Erythroblast (primary cell): Measurements from ENCODE around the gene RTN4RL1.
A peak's percentile ranks its signal among the peaks of the same experiment; 100 is the strongest.

Experiments
- DNase-seq, 2 experiments: peaks; one replicate each; lab custom pipeline; 2025; lab: John Stamatoyannopoulos, UW
- GATA1 ChIP-seq: IDR thresholded peaks from 2 replicates; pipeline ENCODE4 v1.6.1; 2011; ENCODE audit warnings: low read depth, mild to moderate bottlenecking, control low read depth, low read length, moderate library complexity
- POLR2A ChIP-seq: IDR thresholded peaks from 2 replicates; pipeline ENCODE4 v1.6.1; 2011; ENCODE audit warnings: mild to moderate bottlenecking, low read length

RTN4RL1 gene

GRCh38 chr17:2030779-2031163 lies 5.6 kb upstream of the RTN4RL1 start:
- peak; percentile 90 to 91 for DNase-seq

GRCh38 chr17:2029911-2030778 lies 5.0 kb upstream of the RTN4RL1 start, which contains the start of gene DPH1:
DPH1 (plus strand) TSS chr17:2030153; CDS start chr17:2030170, 17 bp downstream.
- TF ChIP-seq POLR2A, result peak; percentile 58
- no peak for TF ChIP-seq GATA1
- DNase-seq, result peak; percentile 90 to 93

More at GRCh38 chr17:2030779-2031163, 5.6 kb upstream of the RTN4RL1 start:
- TF ChIP-seq GATA1 (no peak), POLR2A (no peak)

DNA sequence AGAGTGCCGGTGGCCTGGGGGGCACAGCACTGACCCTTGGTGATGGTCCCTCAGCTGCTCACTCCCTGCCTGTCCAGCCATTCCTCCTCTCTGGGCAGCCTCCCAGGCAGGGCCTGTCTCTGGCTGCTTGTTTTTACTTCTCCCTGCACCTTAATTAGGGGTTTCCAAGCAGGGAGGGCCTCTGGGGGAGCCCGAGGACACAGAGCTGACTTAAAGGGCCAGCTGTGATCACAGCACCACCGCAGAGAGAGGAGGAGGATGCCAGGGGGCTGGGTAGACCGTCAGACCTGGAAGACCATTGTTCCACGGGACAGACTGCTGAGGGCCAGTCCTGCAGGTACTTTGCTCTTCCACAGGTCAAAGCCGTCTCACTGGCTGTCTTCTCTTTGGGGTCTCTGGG lies 3.6 kb upstream of the RTN4RL1 start:
- no peak for DNase-seq
- TF ChIP-seq POLR2A (no peak), GATA1 (no peak)

DNA sequence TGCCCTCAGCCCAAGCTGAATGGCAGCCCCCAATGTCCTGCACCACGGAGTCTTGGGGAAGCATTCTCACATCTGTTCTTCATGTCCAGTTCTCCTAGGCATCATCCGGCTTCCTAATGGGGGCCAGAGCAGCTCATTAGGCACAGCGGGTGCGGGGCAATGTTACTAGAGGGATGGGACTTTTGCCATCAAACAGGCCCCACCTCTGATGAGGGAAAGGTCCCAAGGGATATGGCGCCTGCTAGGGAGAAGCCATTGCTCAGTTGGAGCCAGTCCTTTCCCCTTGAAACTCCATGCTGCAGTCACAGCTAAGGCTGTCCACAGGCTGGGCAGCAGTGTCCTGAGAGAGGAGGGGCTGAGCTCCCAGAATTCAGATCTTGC lies 3.1 kb upstream of the RTN4RL1 start:
- no peak for TF ChIP-seq POLR2A
- TF ChIP-seq GATA1, result no peak
- no peak for DNase-seq

DNA sequence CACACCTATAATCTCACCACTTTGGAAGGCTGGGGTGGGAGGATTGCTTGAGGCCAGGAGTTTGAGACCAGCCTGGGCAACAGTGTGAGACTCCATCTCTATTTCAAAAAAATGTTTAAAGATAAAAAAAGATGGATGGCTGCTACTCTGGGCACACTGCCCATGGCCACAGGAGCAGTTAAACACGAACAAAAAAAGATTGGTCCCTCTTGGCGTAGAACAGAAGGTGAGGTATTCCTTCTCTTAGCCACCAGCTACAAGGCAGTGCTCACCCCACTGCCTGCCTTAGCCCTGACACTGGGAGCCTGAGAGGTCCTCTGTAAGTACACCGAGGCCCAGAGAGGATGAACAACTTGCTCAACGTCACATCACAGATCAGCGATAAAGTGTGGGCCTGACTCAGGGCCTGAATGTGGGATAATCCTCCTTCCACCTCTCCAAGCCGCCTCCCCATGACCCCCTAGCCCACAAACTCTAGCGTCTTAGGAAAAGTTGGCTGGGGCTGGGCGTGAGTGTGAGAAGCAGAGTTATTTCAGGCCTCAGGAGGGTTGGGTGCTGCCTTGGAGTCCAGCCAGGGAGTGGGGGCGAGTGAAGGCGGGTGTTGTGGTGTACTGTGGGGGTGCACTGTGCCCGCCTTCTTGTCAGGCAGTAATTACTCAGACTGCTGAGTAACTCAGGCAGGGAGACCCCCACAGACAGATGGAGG lies 2.5 kb upstream of the RTN4RL1 start:
- peak; percentile 19 to 34 for DNase-seq
- TF ChIP-seq GATA1 (no peak), POLR2A (no peak)

- DNase-seq, result peak; percentile 26 to 44
- TF ChIP-seq POLR2A, result no peak
- no peak for TF ChIP-seq GATA1
These were observed 632 bp upstream of the RTN4RL1 start for GRCh38 chr17:2025622-2026309.

- TF ChIP-seq GATA1, result no peak
- no peak for TF ChIP-seq POLR2A
- no peak for DNase-seq
These were observed 438 bp downstream of the RTN4RL1 start for GRCh38 chr17:2024572-2025219.

DNA sequence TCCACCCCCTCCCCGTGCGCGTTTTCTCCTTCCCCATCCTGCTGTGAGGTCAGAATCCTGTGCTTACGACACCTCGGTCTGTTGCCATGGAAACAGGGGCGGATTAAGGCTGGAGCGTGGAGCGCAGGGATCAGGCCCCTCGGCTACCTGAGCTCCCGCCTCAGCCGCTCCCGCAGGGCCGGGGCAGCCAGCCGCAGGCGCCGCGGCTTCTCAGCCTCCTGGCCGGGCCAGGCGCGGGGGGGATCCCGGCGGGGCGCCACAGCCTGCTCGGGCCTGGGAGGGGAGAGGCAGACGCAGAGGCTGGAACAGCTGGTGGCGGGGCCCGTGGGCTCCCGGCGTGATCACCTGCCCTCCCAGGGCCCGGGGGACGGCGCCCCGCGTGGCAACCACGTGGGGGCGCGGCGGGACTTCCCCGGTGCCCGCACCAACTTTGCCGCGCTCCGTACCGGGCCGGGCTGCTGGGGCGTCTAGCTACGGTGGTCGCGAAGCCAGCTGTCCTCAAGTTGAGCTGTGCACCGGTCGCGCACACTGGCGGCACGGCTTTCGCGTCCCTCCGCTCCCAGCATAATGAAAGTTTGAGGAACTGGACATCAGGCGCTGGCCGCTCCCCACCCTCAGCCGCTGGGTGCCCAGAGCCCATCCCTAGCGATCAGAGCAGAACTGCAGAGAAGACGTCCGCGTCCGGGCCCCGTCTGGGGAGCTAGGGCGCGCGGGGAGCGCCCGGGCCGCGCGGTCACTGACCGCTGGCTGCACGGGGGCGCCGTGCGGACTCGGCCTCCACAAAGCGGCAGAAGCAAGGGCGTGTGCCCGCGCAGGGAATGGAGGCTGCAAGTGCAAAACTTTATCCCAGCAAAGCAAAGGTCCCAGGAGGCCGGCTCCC lies 1.2 kb downstream of the RTN4RL1 start:
- TF ChIP-seq POLR2A (no peak), GATA1 (no peak)
- DNase-seq, result peak in 1 of 2 experiments; percentile 25

- no peak for DNase-seq
- TF ChIP-seq GATA1, result no peak
- TF ChIP-seq POLR2A, result no peak
These were observed 1.9 kb downstream of the RTN4RL1 start for GRCh38 chr17:2023256-2023655.

DNA sequence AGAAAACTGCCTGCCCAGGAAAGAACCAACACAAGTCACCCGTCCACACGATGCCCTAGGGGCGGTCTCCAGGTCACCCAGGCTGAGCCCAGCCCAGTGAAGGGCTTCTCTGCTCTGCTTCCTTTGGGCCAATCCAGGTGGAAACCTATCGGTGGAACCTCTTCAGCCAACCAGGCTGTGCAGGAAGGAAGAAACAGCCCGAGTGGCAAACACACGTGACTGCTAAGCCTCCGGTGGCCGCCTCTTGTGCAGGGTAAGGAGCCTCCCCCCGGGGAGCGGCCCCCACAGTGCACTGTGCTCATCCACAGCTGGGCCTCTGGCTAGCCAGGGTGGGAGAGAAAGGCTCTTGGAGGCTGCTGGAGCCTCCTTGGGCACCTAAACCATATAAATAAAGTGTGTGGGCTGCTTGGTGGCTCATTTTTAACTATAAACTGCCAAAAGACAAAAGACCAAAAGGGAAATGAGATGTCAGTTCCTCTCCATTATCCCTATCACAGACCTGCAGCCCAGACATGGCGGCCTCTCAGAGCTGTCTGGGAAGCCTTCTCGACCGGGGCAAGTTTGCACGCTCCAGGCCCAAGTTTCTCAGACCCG lies 2.4 kb downstream of the RTN4RL1 start:
- TF ChIP-seq POLR2A (no peak), GATA1 (no peak)
- DNase-seq, result no peak

- TF ChIP-seq POLR2A (no peak), GATA1 (no peak)
- DNase-seq, result no peak
These were observed 4.4 kb downstream of the RTN4RL1 start for GRCh38 chr17:2020721-2021120.

DNA sequence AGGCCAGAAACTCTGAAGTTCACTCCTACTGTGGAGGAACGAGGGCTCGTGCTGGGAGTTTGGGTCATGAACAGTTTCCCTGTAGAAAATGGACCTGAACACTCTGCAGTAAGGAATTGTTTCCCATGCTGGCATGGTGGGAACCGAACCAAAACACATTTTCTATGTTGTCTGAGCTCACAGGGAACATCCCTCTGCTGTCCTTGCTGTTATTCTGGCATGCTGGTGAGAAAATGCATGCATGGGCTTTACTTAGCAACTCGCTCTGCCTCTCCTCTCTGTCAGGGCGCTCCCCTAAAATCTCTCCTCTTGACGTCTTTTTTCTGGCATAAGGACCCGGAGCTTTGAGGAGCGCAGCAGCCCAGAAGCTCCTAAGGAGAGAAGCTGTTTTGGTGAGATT lies 5.4 kb downstream of the RTN4RL1 start:
- TF ChIP-seq GATA1, result no peak
- TF ChIP-seq POLR2A, result no peak
- no peak for DNase-seq
